Measurements from ENCODE around the gene FGF18. TPM values are rescaled to one million over a fixed set of nuclear protein-coding genes. Genes with fewer than 3 reads are reported as not detected.
A peak's percentile ranks its signal among the peaks of the same experiment; 100 is the strongest.

Gene FGF18
- total RNA-seq, 2 donors from 2014 or later = not detected

DNA sequence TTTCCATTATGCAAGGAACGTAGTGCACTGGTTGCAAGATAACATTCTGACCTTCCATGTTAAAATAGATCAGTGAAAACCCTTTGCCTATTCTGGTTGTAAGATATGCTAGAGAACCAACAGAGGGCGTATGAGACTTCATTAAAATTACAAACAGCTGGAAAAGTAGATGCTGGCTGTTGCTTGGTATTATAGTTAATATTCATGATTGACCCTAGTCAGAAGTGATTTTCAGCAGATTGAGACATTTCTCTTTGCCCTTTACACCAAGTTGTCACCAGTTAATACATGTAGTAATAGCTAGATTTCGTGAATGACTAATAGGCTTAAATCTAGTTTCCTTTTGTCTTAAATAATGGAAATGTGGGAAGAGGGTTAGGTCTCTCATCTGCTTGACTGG lies 13.8 kb upstream of the FGF18 start:
- ATAC-seq (no peak), DNase-seq (no peak)
- H3K36me3 ChIP-seq (replicated peaks in 1 of 2; ENCODE audit: insufficient read depth in 1 of 2, low read depth in 2 of 2) = peaks cover 12 to 38% of the 10 kb centered on the region in 2 donors
- H3K27me3 ChIP-seq = no peaks in the 10 kb centered on the region
- H3K9me3 ChIP-seq = no peaks in the 10 kb centered on the region
- peaks cover 5% of the 10 kb centered on the region for H3K4me1 ChIP-seq
- no peak for TF ChIP-seq POLR2A (IDR thresholded peaks at IDR 0.05)
- TF ChIP-seq, protein P1, sequence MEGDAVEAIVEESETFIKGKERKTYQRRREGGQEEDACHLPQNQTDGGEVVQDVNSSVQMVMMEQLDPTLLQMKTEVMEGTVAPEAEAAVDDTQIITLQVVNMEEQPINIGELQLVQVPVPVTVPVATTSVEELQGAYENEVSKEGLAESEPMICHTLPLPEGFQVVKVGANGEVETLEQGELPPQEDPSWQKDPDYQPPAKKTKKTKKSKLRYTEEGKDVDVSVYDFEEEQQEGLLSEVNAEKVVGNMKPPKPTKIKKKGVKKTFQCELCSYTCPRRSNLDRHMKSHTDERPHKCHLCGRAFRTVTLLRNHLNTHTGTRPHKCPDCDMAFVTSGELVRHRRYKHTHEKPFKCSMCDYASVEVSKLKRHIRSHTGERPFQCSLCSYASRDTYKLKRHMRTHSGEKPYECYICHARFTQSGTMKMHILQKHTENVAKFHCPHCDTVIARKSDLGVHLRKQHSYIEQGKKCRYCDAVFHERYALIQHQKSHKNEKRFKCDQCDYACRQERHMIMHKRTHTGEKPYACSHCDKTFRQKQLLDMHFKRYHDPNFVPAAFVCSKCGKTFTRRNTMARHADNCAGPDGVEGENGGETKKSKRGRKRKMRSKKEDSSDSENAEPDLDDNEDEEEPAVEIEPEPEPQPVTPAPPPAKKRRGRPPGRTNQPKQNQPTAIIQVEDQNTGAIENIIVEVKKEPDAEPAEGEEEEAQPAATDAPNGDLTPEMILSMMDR (IDR thresholded peaks at IDR 0.05) = peak in 5 of 7 experiments; percentile 17 to 26 (median 24)
- 54 to 64% methylated on average over 3 of the region's 3 CpGs for WGBS, 2 donors
- intact Hi-C loops (cut with DNase I) = no loop called here
- H3K27ac ChIP-seq = no peak overlapping the region
- no peak overlapping the region for H3K4me3 ChIP-seq

DNA sequence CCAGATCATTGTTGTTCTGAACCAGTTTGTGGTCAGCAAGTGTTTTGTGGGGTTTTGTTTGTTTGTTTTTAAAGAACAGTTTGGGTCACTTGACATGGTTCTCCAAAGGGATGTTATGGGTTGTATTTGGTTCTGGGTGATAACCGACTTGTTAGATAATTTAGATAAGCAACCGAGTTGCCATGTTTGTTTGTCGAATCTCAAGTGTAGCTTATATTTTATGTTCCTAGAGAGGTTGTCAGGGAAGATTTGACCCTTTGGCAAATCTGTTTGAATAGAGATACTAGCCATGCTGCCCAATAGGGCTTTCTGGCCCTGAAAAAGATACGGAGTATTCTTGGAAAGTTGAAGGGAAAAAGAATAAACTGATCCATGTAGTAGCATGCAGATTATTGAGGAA lies 12.2 kb upstream of the FGF18 start:
- no peak for ATAC-seq
- Histone ChIP-seq H3K27me3 (no peaks in the 10 kb centered on the region), H3K27ac (no peak overlapping the region), H3K4me3 (no peak overlapping the region), H3K36me3 (replicated peaks in 1 of 2; ENCODE audit: insufficient read depth in 1 of 2, low read depth in 2 of 2) (peaks cover 0 to 37% of the 10 kb centered on the region in 2 donors), H3K9me3 (no peaks in the 10 kb centered on the region), H3K4me1 (peaks cover 5% of the 10 kb centered on the region)
- intact Hi-C loops (cut with DNase I) = no loop called here
- no peak for DNase-seq
- TF ChIP-seq, protein P1 (IDR thresholded peaks at IDR 0.05) = no peak
- no peak for TF ChIP-seq POLR2A (IDR thresholded peaks at IDR 0.05)
- WGBS, 2 donors = 52 to 61% methylated on average over 4 of the region's 4 CpGs

DNA sequence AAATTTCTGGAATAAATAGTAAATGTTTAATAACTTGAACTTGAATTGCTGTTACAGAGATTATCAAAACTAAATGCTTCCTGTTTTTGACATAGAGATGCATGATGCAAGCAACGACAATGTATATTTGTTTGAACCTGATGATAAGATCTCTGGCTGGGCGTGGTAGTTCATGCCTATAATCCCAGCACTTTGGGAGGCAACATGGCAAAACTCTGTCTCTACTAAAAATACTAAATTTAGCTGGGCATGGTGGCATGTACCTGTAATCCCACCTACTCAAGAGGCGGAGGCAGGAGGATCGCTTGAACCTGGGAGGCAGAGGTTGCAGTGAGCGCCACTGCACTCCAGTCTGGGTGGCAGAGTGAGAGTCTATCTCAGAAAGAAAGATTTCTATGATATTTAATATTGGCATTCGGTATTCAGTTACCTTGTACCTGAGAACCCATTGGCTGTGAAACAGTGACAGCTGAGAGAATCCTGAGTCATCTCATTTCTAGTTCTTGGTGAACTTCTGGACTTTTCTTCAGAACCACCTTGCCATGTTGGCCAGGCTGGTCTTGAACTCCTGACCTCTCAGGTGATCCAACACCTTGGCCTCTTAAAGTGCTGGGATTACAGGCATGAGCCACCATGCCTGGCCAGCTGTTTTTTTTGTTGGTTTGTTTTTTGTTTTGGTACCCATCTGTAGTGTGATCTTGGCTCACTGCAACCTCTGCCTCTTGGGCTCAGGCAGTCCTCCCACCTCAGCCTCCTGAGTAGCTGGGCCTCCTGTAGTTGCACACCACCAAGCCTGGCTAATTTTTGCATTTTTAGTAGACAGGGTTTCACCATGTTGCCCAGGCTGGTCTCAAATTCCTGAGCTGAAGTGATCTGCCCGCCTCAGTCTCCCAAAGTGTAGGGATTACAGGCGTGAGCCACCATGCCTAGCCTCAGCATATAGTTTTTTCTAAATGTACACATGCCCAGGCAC lies 10.0 kb upstream of the FGF18 start:
- H3K9me3 ChIP-seq = no peaks in the 10 kb centered on the region
- ATAC-seq (no peak), DNase-seq (no peak)
- TF ChIP-seq POLR2A (IDR thresholded peaks at IDR 0.05) = no peak
- TF ChIP-seq, protein P1 (IDR thresholded peaks at IDR 0.05) = no peak
- no peak overlapping the region for H3K27ac ChIP-seq
- intact Hi-C loops (cut with DNase I) = no loop called here
- no peak overlapping the region for H3K4me3 ChIP-seq
- 82 to 88% methylated on average over 7 to 8 of the region's 8 CpGs for WGBS, 2 donors
- no peaks in the 10 kb centered on the region for H3K27me3 ChIP-seq
- peaks cover 5% of the 10 kb centered on the region for H3K4me1 ChIP-seq
- H3K36me3 ChIP-seq (replicated peaks in 1 of 2; ENCODE audit: insufficient read depth in 1 of 2, low read depth in 2 of 2) = peaks cover 0 to 38% of the 10 kb centered on the region in 2 donors

DNA sequence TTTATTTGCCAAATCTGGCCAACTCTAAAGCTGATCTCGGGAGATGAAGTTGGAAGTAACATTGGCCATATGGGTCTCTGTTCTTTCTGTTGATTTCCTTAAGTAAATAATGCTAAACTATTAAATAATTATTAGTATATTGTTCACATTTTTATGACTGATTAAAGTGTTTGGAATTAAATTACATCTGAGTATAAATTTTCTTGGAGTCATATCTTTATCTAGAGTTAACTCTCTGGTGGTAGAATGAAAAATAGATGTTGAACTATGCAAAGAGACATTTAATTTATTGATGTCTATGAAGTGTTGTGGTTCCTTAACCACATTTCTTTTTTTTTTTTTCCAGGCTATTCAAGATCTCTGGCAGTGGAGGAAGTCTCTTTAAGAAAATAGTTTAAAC lies 9.3 kb upstream of the FGF18 start:
- TF ChIP-seq, protein P1 (IDR thresholded peaks at IDR 0.05) = no peak
- TF ChIP-seq POLR2A (IDR thresholded peaks at IDR 0.05) = no peak
- Histone ChIP-seq H3K36me3 (replicated peaks in 1 of 2; ENCODE audit: insufficient read depth in 1 of 2, low read depth in 2 of 2) (peaks cover 0 to 35% of the 10 kb centered on the region in 2 donors), H3K27me3 (no peaks in the 10 kb centered on the region), H3K27ac (no peak overlapping the region), H3K4me3 (no peak overlapping the region), H3K4me1 (peaks cover 5% of the 10 kb centered on the region), H3K9me3 (no peaks in the 10 kb centered on the region)
- ATAC-seq (no peak), DNase-seq (no peak)
- intact Hi-C loops (cut with DNase I) = no loop called here
- WGBS, 2 donors = 27 to 29% methylated on average over 1 of the region's 1 CpG
